ENCODE measurements around the gene CRYGB. TPM values are rescaled to one million over a fixed set of nuclear protein-coding genes. Genes with fewer than 3 reads are reported as not detected.
A peak's percentile ranks its signal among the peaks of the same experiment; 100 is the strongest.

Gene CRYGB
- total RNA-seq, 1 donor from 2014 or later: not detected

DNA sequence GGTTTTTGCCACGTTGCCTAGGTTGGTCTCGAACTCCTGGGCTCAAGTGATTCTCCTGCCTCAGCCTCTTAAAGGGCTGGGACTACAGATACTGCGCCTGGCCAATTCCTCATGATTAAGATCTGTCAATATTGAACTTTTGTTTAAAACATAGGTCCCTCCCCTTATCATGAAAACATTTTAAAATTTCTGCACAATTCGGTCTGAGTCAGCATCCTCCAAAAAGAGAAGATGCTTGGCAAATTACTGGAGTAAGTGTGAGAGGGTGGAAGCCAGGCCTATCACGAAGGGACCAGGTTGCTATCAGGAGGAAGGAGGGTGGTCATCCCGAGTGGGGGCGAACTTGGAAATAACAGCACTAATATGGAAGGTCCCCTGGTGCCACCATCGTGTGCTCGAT is 28.2 kb upstream of the CRYGB start:
- Histone ChIP-seq H3K36me3 (no peaks in the 10 kb centered on the region), H3K4me1 (peaks cover 9% of the 10 kb centered on the region), H3K4me2 (no peak overlapping the region), H4K20me1 (ENCODE audit: low read depth) (no peaks in the 10 kb centered on the region), H3K9ac (no peak overlapping the region), H3K79me2 (ENCODE audit: low read depth) (no peaks in the 10 kb centered on the region), H2AFZ (replicated peaks) (peak overlapping the region; percentile 50), H3K27ac (no peak overlapping the region), H3K27me3 (no peaks in the 10 kb centered on the region), H3F3A (ENCODE audit: low read depth) (peaks cover 9% of the 10 kb centered on the region), H3K9me3 (ENCODE audit: low read depth) (no peaks in the 10 kb centered on the region), H3K4me3 (no peak overlapping the region)
- Mint-ChIP-seq H3K4me1 (peaks cover 8% of the 10 kb centered on the region), H3K36me3 (no peaks in the 10 kb centered on the region), H3K4me3 (no peak overlapping the region), H3K27ac (no peak overlapping the region), H3K27me3 (ENCODE audit: insufficient read depth, low read depth) (peaks cover 4% of the 10 kb centered on the region), H3K9me3 (no peaks in the 10 kb centered on the region)
- DNase-seq (ENCODE audit: low spot score): no peak
- TF ChIP-seq, protein P1, sequence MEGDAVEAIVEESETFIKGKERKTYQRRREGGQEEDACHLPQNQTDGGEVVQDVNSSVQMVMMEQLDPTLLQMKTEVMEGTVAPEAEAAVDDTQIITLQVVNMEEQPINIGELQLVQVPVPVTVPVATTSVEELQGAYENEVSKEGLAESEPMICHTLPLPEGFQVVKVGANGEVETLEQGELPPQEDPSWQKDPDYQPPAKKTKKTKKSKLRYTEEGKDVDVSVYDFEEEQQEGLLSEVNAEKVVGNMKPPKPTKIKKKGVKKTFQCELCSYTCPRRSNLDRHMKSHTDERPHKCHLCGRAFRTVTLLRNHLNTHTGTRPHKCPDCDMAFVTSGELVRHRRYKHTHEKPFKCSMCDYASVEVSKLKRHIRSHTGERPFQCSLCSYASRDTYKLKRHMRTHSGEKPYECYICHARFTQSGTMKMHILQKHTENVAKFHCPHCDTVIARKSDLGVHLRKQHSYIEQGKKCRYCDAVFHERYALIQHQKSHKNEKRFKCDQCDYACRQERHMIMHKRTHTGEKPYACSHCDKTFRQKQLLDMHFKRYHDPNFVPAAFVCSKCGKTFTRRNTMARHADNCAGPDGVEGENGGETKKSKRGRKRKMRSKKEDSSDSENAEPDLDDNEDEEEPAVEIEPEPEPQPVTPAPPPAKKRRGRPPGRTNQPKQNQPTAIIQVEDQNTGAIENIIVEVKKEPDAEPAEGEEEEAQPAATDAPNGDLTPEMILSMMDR (IDR thresholded peaks at IDR 0.05): no peak
- TF ChIP-seq EZH2phosphoT487 (IDR thresholded peaks at IDR 0.05) (no peak), EZH2 (IDR thresholded peaks at IDR 0.05) (no peak)

DNA sequence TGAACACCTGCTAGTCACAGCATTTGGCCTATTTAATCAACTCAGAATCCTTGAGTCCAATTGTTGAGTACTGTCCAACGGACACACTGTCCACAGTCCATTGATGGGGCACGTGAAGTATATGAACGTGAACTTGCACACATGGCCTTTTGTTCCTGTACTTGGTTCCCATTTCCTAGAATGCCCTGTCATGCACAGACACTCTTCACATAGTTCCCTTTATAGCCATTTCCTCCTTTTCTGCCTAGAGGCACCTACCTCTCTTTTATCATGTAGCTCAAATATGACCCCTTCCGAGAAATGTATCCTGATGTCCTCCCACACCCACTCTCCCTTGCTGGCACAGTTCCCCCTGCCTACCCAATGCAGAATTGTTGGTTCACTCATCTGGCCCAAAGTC is 26.2 kb upstream of the CRYGB start:
- Histone ChIP-seq H3K4me3 (no peak overlapping the region), H3F3A (ENCODE audit: low read depth) (peaks cover 9% of the 10 kb centered on the region), H2AFZ (replicated peaks) (no peak overlapping the region), H3K4me2 (no peak overlapping the region), H3K36me3 (no peaks in the 10 kb centered on the region), H3K4me1 (peaks cover 9% of the 10 kb centered on the region), H4K20me1 (ENCODE audit: low read depth) (no peaks in the 10 kb centered on the region), H3K27ac (no peak overlapping the region), H3K9ac (no peak overlapping the region), H3K9me3 (ENCODE audit: low read depth) (no peaks in the 10 kb centered on the region), H3K79me2 (ENCODE audit: low read depth) (no peaks in the 10 kb centered on the region), H3K27me3 (no peaks in the 10 kb centered on the region)
- Mint-ChIP-seq H3K27me3 (ENCODE audit: insufficient read depth, low read depth) (peaks cover 4% of the 10 kb centered on the region), H3K9me3 (no peaks in the 10 kb centered on the region), H3K27ac (no peak overlapping the region), H3K36me3 (no peaks in the 10 kb centered on the region), H3K4me1 (peaks cover 8% of the 10 kb centered on the region), H3K4me3 (no peak overlapping the region)
- DNase-seq (ENCODE audit: low spot score): no peak
- TF ChIP-seq EZH2 (IDR thresholded peaks at IDR 0.05) (no peak), EZH2phosphoT487 (IDR thresholded peaks at IDR 0.05) (no peak)
- TF ChIP-seq, protein P1 (IDR thresholded peaks at IDR 0.05): no peak

DNA sequence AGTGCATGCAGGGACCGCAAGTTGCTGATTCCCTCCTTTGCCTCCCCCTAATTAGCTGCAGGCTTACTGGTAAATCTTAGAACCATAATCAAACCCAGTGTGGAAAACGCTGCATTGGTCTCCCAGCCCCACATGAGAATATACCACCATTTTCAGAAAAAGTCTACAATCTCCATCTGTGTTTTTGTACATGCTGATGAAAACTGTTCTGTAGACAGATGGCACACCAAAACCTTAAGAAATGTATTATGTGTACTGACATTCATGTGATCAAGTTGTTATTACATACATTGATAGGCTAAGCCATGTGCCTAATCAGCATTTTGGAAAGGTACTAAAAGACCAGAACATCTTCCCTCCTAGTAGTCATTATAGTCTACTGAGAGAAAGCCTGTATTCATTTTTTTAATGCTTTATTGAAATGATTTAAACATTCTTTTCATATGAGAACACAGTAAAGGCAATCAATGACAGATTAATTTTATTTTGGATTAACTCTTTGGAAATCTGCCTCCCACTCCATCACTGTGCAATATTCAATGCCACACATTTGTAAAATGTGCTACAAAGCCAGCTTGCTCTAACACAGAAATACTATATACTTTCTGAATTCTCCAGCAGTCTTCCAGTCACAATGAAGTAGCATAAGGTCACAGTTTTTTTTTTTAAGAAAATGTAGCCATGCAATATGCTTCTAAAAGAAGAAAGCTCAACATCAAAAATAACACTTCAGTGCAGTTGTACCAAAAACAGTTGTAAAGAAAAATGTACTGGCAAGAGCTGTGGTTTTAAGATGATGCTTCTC is 19.2 kb upstream of the CRYGB start:
- Histone ChIP-seq H3K36me3 (no peaks in the 10 kb centered on the region), H3F3A (ENCODE audit: low read depth) (no peaks in the 10 kb centered on the region), H3K4me2 (no peak overlapping the region), H3K4me3 (no peak overlapping the region), H2AFZ (replicated peaks) (peak overlapping the region; percentile 67), H3K9me3 (ENCODE audit: low read depth) (no peaks in the 10 kb centered on the region), H4K20me1 (ENCODE audit: low read depth) (no peaks in the 10 kb centered on the region), H3K79me2 (ENCODE audit: low read depth) (no peaks in the 10 kb centered on the region), H3K9ac (no peak overlapping the region), H3K27me3 (no peaks in the 10 kb centered on the region), H3K27ac (no peak overlapping the region), H3K4me1 (peaks cover 2% of the 10 kb centered on the region)
- DNase-seq (ENCODE audit: low spot score): no peak
- no peak overlapping the region for H3K4me3 Mint-ChIP-seq
- H3K4me1 Mint-ChIP-seq: peaks cover 10% of the 10 kb centered on the region
- no peaks in the 10 kb centered on the region for H3K9me3 Mint-ChIP-seq
- TF ChIP-seq EZH2 (IDR thresholded peaks at IDR 0.05): no peak
- TF ChIP-seq, protein P1 (IDR thresholded peaks at IDR 0.05): no peak
- no peak for TF ChIP-seq EZH2phosphoT487 (IDR thresholded peaks at IDR 0.05)
- no peaks in the 10 kb centered on the region for H3K36me3 Mint-ChIP-seq
- H3K27me3 Mint-ChIP-seq (ENCODE audit: insufficient read depth, low read depth): peaks cover 3% of the 10 kb centered on the region
- H3K27ac Mint-ChIP-seq: no peak overlapping the region
